NAMALWA (cell line): ENCODE measurements around the gene WWC2.
"Not testable (repeated sequence)": the region's sequence is repeated elsewhere in the genome, so short reads cannot be mapped to it uniquely, and the experiment has no call there.

Source experiments
- DNase-seq: peaks from one replicate; pipeline ENCODE4 v3.0.0-alpha.2; 2015; ENCODE audit warnings: low spot score

Gene WWC2

DNA sequence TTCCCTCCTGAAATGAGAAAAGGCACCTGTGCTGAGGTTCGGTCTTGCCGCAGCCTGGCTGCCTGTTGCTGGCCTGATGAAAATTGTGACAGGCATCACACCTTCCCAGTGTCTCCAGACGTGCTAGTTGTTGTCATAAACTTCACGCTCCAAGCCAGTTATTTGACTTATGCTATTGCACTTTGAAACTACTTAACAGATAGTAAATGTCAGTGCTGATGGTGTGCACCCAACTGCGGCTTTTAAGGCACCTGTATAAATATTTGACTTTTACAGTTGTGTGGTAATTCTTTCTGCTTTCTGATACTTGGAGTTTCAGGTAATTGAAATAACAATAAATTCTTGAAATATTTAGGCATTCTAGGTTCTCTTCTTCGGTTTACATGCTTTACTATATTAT lies 1.8 kb downstream of the WWC2 start:
- DNase-seq: no peak

DNA sequence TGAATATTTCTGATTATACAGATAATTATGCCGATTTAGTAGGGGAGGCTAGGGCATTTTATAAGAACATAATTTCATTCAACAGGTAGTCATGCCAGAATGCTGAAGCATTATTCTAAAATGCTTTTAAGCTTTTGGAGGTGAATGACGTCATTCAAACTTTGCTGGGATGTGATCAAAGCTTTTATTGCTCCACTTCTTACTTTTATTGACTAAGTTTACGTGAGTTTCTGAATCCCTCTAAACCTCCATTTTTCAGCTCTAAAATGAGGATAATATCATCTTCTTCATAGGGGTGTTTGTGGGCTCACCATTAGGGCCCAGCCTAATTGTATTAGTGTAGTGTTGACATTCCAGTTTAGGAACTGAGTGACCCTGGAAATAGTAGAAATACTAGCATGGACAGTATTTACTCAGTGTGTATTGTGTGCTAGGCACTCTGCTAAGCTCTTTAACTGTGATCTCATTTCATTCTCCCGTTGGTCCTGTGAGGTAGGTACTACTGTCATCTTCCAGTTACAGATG lies 3.0 kb downstream of the WWC2 start:
- no peak for DNase-seq

DNA sequence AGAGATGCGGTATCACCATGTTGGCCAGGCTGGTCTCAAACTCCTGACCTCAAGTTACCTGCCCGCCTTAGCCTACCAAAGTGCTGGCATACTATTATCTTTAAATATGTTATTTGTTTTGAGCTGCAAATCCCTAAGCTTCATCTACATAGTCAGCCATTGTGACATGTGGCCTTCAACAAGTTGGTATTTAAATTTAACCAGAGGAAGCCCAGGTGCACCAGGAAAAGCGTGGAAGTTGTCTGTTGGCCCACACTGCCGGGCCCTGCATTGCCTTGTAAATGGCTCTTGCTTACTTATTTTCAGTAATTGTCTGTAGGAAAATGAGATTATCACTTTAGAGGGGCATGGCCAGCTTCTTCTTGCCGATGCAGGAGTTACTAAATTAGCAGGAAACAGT lies 6.0 kb downstream of the WWC2 start:
- no peak for DNase-seq

DNA sequence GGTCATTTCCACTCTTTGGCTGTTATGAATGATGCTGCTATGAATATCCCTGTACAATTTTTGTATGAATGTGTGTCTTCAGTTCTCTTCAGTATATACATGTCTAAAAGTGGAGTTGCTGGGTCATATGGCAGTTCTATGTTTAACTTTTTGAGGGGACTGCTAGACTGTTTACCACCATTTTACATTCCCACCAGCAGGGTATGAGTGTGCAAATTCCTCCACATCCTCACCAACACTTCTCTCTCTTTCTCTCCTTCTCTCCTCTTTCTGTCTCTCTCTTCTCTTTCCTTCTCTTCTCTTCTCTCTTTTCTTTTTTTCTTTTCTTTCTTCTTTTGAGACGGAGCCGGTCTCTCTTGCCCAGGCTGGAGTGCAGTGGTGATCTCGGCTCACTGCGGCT lies 7.8 kb downstream of the WWC2 start:
- DNase-seq: no peak

DNA sequence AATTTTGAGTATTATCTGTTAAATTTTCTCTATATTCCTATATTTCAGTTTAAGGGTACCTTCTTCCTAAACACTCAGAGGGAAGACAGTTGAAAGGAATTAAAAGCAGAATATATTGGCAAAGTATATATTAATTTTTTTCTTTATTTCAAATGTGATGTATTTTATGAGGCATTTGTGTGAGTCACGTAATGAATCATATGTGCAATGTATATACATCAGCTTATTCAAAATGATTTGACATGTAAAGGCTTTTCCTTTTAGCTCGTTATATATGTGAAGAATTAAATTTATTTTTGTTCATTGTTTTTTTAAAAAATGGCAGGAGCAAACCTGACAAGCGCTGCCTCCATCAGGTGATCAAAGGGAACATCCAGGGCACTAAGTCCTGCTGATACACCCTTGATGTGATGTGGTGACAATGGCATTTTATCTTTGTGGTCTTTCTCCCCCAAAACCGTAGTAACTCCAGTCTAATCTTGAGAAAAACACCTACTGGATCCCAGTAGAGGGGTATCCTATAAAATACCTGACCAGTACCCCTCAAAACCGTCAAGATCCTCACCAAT lies 8.9 kb downstream of the WWC2 start:
- no peak for DNase-seq

DNA sequence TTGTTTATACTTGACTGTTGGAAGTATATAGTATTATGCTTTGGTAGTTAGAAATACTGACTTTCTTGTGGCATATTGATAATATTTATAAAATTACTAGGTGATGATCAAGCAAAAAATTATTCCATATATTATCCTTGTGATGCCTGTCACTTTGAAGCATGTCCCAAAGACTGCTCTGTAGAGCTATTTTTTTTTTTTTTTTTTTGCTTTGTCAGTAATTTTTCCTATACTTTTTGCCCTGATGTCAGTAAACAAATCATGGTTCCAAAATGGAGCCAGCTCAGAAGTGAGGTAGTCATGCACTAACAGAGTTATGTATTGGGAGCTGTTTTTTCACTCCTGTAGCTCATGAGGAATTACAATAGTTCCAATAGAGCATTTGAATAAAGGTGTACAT lies 11.2 kb downstream of the WWC2 start:
- DNase-seq: no peak

DNA sequence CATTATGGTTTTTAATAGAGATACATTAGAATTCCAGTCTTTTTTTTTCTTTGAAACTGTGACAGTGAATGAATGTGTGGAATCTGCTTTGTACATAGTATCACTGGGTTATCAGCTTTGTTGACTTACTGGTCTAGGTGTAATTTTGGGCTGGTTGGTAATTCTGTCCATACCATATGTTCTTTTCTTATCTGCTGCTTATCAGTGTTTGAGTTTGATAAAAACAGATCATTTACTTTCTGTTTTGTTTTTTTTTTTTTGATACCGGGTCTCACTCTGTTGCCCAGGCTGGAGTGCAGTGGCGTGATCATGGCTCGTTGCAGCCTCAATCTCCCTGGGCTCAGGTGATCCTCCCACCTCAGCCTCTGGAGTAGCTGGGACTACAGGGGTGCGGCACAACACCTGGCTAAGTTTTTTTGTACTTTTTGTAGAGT lies 12.4 kb downstream of the WWC2 start:
- no peak for DNase-seq

DNA sequence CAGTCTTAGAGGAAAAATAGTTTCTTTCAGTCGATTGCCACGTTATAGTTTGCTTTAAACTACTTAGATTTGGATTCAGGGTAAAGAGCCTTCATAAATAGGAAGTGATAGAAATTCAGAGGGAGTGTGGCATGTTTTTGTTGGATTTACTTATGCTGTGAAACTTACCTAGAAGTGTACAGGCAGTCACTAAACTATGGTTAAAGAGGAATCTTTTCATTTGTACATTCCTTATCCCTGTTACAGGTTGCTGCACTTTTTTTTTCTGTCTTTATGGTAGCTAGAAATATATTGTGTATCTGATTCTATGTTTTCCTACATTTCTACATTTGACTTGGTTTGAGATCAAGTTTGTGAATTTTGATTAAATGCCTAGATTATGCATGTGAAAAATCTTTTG lies 19.1 kb downstream of the WWC2 start:
- no peak for DNase-seq

DNA sequence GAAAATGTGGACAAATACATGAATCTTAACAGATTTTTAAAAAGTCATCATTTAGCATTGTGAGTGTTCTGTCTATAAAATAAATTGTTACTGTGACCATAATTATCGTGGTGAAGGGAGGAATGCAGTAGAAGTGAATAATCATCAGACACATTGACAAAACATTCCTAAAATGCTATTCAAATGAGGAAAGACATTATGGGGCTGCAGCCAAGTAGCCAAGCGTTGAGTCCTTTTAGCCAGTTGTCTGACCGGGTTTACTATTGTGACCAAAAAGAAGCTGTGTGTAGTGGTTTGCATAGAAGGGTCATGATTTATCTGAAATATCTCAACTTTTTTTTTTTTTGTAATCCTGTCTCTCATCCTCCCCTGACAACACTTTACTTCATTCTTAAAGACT lies 19.5 kb downstream of the WWC2 start:
- no peak for DNase-seq

DNA sequence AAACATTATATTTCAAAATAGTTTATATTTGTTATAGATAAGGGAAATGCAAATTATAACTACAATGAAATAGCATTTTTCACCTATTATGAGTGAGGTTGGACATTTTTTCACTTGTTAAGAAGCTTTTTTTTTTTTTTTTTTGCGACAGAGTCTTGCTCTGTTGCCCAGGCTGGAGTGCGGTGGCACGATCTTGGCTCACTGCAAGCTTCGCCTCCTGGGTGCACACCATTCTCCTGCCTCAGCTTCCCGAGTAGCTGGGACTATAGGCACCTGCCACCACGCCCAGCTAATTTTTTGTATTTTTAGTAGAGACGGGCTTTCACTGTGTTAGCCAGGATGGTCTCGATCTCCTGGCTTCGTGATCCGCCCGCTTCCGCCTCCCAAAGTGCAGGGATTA lies 22.6 kb downstream of the WWC2 start:
- not testable (repeated sequence) for DNase-seq

DNA sequence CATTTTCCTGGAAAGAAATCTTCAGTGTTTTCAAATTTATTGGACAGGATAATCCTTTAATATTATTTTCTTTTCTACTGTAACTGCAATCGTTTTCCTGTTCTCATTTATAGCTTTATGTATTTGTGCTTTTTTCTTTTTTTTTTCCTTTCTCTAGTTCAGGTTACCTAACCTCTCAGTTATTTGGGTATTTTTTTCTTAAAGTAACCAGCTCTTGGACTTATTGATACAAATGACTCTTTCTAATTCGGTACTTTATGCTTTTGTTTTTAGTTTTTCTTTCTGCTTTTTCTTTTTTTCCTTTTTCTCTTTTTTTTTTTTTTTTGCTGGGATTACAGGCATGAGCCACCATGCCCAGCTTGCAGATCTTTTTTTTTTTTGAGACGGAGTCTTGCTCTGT lies 25.2 kb downstream of the WWC2 start:
- DNase-seq: no peak

DNA sequence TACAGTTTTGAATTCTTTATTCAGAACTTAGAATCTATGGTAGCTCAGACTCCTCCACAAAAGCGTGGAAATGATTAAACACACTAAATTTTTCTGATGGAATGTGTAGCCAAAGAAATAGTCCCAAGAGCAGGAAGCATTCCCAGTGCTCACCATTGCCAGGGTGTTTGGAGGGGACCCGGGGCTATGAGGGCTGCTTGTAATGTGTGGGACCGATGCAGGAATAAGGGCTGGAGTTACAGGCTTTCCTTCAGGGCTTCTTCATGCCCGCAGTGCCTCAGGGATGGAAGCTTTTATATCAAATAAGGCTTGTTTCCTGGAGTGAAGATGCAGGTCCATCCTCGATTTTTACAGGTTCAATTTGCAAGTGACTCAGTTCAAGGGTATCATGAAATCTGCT lies 25.8 kb downstream of the WWC2 start:
- no peak for DNase-seq

DNA sequence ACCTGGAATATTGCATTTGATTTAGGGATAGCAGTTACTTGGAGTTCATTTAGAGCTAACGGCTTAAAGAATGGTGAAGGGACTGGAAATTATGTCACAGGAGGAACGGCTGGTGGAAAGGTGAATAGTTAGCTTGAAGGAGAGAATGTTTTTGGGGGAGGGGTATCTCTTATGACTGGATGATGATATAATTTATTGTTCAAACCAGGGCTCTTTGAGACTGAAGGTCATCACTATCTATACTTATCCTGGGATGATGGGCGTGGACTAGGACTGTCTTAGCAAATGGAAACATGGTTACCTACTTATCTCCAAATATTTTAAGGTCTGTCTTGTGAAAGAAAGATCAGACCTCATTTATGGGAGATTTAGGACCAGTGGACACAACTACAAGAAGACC lies 30.1 kb downstream of the WWC2 start:
- no peak for DNase-seq

DNA sequence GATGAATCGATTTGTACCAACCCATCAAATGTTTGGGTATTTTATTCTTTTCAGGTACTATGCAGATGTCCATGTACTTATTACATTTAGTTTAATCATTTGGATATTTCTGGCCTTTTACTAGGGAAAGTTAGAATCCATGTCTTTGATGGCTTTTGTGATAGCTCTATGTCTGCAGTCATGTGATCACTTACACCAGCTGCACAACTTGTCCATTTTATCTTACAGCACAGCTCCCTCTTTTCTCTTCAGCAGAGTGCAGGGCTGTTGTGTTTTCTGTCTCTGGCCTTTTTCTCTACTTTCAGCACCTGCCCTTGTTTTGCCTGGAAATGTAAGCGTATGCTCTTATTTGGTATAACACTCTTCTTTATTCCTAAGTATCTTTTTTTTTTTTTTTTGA lies 30.6 kb downstream of the WWC2 start:
- no peak for DNase-seq

DNA sequence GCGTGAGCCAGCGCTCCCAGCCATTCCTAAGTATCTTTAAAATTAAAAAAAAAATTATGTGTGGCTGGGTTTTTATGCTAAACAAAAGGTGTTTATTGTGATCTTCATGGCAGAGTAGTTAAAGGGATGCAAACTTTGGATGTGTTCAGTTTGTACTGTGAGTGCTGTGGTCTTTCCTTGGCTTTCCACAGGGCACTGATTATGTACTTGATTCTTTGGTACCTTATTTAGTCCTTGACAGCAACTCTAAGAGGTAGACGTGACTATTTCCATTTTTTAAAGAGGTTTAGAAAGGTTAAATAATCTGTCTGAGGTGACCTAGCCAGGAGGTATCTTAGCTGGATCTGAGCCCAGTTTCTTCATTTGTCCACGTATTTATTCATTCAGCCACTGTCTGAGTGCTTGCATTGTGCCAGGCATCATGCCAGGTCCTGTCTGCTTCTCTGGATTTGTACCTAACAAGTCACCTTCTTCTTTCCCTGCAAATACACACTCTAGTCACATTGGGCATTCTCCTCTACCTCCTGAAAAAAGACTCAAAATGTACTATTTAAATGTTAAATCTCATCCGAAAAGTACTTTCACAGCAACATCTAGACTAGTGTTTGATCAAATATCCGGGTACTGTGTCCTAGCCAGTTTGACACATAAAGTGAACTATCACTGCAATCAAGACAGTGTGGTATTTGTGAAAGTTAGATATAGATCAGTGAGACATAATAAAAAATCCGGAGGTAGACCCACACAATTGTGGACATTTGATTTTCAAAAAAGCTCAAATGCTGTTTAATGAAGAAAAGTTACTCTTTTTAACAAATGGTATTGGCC lies 31.5 kb downstream of the WWC2 start:
- no peak for DNase-seq

DNA sequence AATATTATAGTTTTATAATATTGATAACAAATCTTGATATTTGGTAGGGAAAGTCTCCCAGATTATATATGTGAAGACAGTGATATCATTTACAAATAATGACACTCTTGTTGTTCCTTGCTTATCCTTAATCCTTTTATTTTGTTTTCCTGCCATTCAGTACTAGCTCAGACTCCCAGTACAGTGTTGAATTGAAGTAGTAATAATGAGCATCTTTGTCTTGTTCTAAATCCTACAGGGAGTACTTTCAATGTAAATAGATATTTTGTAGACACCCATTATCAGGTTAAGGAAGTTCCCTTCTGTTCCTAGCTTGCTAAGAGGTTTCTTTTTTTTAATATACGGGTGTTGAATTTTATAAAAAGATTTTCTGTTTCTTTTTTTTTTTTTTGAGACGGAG lies 33.0 kb downstream of the WWC2 start:
- no peak for DNase-seq

DNA sequence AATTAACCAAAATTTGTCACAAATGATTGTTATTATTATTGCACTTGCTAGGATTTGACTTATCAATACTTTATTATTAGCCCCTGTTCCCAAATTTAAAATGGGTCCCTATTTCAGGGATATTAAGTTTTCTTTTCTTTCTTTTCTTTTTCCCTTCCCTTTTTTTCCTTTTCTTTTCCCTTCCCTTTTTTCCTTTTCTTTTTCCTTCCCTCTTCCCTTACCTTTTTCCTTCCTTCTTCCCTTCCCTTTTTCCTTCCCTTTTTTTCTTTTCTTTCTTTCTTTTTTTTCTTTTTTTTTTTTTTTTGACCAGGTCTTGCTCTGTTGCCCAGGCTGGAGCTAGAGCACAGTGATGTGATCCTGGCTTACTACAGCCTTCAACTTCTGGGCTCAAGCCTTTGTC lies 33.8 kb downstream of the WWC2 start:
- no peak for DNase-seq

DNA sequence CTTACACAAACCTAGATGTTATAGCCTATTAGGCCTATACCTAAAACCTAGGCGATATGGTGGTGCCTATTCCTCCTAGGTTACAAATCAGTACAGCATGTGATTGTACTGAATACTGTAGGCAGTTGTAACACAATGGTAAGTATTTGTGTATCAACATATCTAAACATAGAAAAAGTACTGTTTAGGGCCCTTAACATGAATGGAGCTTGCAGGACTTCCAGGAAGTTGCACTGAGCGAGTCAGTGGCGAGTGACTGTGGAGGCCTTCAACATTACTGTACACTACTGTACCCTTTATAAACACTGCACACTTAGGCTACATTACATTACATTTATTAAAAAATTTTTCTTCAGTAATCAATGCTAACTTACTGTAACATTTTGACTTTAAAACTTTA lies 37.8 kb downstream of the WWC2 start:
- no peak for DNase-seq

DNA sequence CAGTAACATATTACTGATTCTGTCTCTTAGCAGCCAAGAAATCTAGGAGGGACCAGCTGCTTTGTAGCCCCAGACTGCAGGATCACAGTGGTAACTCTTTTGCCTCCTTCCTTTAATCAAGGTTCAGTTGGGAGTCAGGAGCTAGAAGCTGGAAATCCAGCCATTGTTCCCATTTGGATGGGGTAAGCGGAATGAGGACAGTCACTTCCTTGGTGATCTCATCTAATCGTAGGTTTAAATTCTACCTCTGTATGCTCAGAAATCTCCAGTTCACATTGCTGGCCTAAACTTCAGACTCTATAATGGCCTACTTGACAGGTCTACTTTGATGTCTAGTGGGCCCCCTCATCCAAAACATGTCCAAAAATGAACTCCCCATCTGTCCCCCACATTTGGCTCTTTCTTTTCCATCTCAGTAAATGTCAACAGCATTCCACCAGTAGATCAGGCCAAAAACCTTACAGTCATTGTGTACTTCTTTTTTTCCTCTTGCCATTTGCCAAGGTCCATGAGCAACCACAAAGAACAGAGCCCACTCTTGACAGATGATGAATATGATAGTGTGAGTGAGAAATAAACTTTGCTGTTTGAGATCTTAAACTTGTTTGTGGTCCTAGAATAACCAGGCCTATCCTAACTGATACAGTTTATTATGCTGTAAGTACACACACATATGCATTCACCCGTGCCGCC lies 40.1 kb downstream of the WWC2 start:
- no peak for DNase-seq

DNA sequence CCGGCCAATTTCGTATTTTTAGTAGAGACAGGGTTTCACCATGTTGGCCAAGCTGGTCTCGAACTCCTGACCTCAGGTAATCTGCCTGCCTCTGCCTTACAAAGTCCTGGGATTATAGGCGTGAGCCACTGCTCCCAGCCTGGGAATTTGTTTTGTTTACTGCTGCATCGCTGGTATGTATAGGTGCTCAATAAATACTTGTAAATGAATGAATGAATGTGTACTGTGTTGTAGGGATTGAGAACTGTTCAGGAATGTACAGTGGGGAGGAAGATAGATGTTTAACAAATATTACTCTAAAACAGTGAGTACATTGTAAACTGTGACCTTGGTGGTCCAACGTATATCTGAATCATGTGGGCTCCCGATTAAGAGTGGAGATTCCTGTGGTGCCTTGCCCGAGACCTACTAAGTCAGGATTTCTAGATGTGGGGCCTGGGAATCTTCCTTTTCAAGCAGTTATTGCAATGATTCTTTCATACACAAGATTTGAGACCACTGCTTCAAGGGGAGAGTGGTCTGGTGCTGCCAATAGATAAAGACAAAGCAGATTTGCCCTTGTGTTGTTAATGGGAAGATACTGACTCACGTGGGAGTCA lies 41.0 kb downstream of the WWC2 start:
- no peak for DNase-seq

DNA sequence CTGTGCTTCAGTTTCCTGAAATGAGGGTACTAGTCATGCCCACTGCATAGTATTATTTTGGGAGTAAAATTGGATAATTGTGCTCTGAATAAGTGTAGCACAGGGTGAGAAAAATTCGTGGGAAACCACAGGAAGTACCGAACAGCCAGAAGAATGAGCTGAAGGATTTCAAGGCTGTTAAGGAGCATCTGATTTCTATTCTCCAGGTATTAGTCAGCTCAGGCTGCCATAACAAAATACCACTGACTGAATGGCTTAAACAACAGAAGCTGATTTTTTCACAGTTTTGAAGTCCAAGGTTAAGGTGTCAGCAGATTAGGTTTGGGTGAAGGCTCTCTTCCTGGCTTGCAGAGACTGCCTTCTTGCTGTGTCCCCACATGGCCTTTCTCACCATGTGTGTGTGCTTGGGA lies 41.9 kb downstream of the WWC2 start:
- no peak for DNase-seq

DNA sequence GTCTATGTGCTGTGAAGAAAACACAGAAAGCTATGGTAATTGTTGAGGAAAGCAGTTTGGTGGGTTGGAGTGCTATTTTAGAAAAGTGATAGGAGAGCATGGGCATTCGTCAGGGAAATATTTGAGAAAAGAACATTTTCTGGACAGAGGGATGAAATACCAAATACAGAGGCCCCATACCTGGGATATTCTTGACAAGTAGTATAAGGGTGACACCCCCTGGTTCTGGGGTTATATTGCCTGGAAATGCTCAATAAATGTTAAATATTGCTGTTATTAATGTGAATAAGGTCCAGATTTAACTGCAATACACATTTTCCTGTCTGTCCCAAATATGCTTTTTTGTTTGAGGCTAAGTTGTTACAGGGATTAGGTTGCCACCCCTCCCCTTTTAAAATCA lies 42.9 kb downstream of the WWC2 start:
- no peak for DNase-seq
